CD4-positive, alpha-beta T cell (primary cell): ENCODE data around the gene CORO1A. TPM values are rescaled to one million over a fixed set of nuclear protein-coding genes. Genes with fewer than 3 reads are reported as not detected.
"Not testable (repeated sequence)": the region's sequence is repeated elsewhere in the genome, so short reads cannot be mapped to it uniquely, and the experiment has no call there.

Experiments
- ATAC-seq: fragments of 200-7000 bp; cut with Tn5 transposase; one replicate; pipeline ENCODE4 v1.10.0; 2022; ENCODE audit warnings: mild to moderate bottlenecking; ENCODE audit not compliant: poor library complexity
- CTCF ChIA-PET: fragments of 350-600 bp; sonication (Branson Sonifier 250); formaldehyde crosslinking; loops from one replicate; lab custom pipeline; 2021; ENCODE audit warnings: antibody characterized with exemption, inconsistent platforms; lab: Charles Lee
- POLR2A ChIA-PET: fragments of 350-600 bp; sonication (Branson Sonifier 250); formaldehyde crosslinking; loops from one replicate; lab custom pipeline; 2021; ENCODE audit warnings: antibody characterized with exemption, inconsistent platforms; lab: Charles Lee
- DNase-seq, 14 experiments: peaks; one replicate each; pipeline ENCODE4 v3.0.0-alpha.2; 2013 to 2020; ENCODE audit warnings: mixed read lengths in 2 of 14
- H3K27ac ChIP-seq, 2 donors: one replicate each; pipeline versions ENCODE4 v1.5.1 to v1.7.0; 2013; ENCODE audit warnings: low read length in 2 of 2, low read depth in 1 of 2, mild to moderate bottlenecking in 1 of 2
- H3K27me3 ChIP-seq, 2 experiments: 1 replicate in 1 of 2; 2 replicates in 1 of 2; pipeline versions ENCODE4 v1.6.1 to v1.7.0; 2013; ENCODE audit warnings: low read length in 2 of 2, control low read depth in 1 of 2, mild to moderate bottlenecking in 1 of 2, moderate library complexity in 1 of 2; ENCODE audit not compliant: insufficient read depth in 2 of 2, control insufficient read depth in 1 of 2
- H3K36me3 ChIP-seq: one replicate; pipeline ENCODE4 v1.6.1; 2013; ENCODE audit warnings: low read length, control low read depth; ENCODE audit not compliant: insufficient read depth
- H3K4me1 ChIP-seq: one replicate; pipeline ENCODE4 v1.6.1; 2013; ENCODE audit warnings: low read length, control low read depth; ENCODE audit not compliant: insufficient read depth
- H3K4me3 ChIP-seq: one replicate; pipeline ENCODE4 v1.5.1; 2013; ENCODE audit warnings: mild to moderate bottlenecking, low read length, moderate library complexity
- H3K9me3 ChIP-seq, 2 experiments: 1 replicate in 1 of 2; 2 replicates in 1 of 2; pipeline versions ENCODE4 v1.6.1 to v1.7.0; 2013; ENCODE audit warnings: low read length in 2 of 2, mild to moderate bottlenecking in 2 of 2, control low read depth in 1 of 2, moderate library complexity in 1 of 2; ENCODE audit not compliant: control insufficient read depth in 1 of 2, insufficient read depth in 1 of 2
- H3K27ac Mint-ChIP-seq: one replicate; pipeline ENCODE4 v1.8.0; 2020; ENCODE audit warnings: mixed read lengths
- H3K27me3 Mint-ChIP-seq: one replicate; pipeline ENCODE4 v1.8.0; 2021; ENCODE audit warnings: mixed read lengths
- H3K36me3 Mint-ChIP-seq: one replicate; pipeline ENCODE4 v1.8.0; 2021; ENCODE audit warnings: low read depth, mixed read lengths
- H3K4me1 Mint-ChIP-seq: one replicate; pipeline ENCODE4 v1.8.0; 2021; ENCODE audit warnings: low read depth, mixed read lengths
- H3K4me3 Mint-ChIP-seq: one replicate; pipeline ENCODE4 v1.8.0; 2020; ENCODE audit warnings: mild to moderate bottlenecking, mixed read lengths
- H3K9me3 Mint-ChIP-seq: one replicate; pipeline ENCODE4 v1.8.0; 2020; ENCODE audit warnings: mixed read lengths
- CTCF ChIP-seq: fragments of 200-600 bp; IDR thresholded peaks from one replicate; pipeline ENCODE4 v1.8.0; 2022; ENCODE audit warnings: antibody characterized with exemption, mild to moderate bottlenecking
- intact Hi-C, 2 experiments: fragments of 100-400 bp; cut with DNase I in 1 of 2; cut with micrococcal nuclease in 1 of 2; formaldehyde crosslinking; loops; one replicate each; pipeline versions ENCODE4 v1.15.1 to v1.9.0; 2023 to 2025; cut with DNase I, micrococcal nuclease
- total RNA-seq, 174 experiments: library from RNA in 2 of 174; stranded (reverse) in 2 of 174; gene quantifications; one replicate each; pipeline ENCODE4 v1.2.3 and lab custom pipeline; 2021 to 2026

CORO1A gene
- total RNA-seq, 2 experiments from 2014 or later: 411 to 416 TPM

- CTCF ChIA-PET: no interaction called here
- Mint-ChIP-seq H3K27me3 (no peaks in the 10 kb centered on the region), H3K4me3 (peak overlapping the region; percentile 42), H3K9me3 (no peaks in the 10 kb centered on the region), H3K36me3 (peaks cover 44% of the 10 kb centered on the region), H3K27ac (peak overlapping the region; percentile 98), H3K4me1 (peaks cover 22% of the 10 kb centered on the region)
- Histone ChIP-seq H3K36me3 (peaks cover 43% of the 10 kb centered on the region), H3K4me1 (peaks cover 40% of the 10 kb centered on the region), H3K27me3 (no peaks in the 10 kb centered on the region), H3K4me3 (peak overlapping the region; percentile 100), H3K27ac (peak overlapping the region; percentile 29 to 96), H3K9me3 (no peaks in the 10 kb centered on the region)
- ATAC-seq (no peak), DNase-seq (peak in 3 of 14 experiments; percentile 1 to 38 (median 35))
- POLR2A ChIA-PET: interaction anchor here (1.1 to 6.0 kb wide), 2 partner anchors 45 to 123 kb away, joined by 3 to 106 read pairs; partner anchors contain the start of gene ALDOA
- intact Hi-C loops: no loop called here
- no peak for TF ChIP-seq CTCF
These were observed 4.7 kb downstream of the CORO1A start for GRCh38 chr16:30187971-30188561.

GRCh38 chr16:30191158-30191557, 7.8 kb downstream of the CORO1A start:
- H3K36me3 ChIP-seq: peaks cover 23% of the 10 kb centered on the region
- H3K9me3 Mint-ChIP-seq, H3K9me3 ChIP-seq, DNase-seq, CTCF ChIA-PET, H3K4me3 ChIP-seq, ATAC-seq, H3K27ac Mint-ChIP-seq, POLR2A ChIA-PET, H3K4me3 Mint-ChIP-seq, intact Hi-C loops, H3K27me3 Mint-ChIP-seq, H3K27me3 ChIP-seq, H3K27ac ChIP-seq: not testable (repeated sequence)
- H3K4me1 Mint-ChIP-seq: peaks cover 11% of the 10 kb centered on the region
- H3K36me3 Mint-ChIP-seq: peaks cover 20% of the 10 kb centered on the region
- peaks cover 22% of the 10 kb centered on the region for H3K4me1 ChIP-seq

DNA sequence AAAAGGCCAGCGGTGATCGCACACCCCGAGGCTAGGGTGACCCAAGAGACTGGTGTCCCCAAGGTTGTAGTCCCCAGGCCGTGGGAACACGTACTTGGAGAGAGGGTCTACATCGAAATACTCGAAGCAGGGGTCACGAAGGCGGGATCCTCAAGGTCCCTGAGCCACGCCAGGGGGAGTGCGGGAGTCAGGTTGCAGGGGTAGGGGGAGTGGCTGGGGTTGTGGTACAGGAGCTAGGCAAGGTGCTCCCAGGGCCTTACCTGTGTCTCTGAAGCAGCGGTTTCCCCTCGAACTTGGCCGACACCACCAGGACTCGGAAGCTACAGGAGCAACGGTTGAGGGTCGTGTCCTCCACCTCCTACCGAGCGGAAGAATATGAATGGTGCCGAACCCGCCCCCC, 9.7 kb downstream of the CORO1A start:
- H3K4me1 ChIP-seq, POLR2A ChIA-PET, H3K9me3 ChIP-seq, CTCF ChIA-PET, H3K27ac Mint-ChIP-seq, H3K27ac ChIP-seq, intact Hi-C loops, H3K4me3 ChIP-seq, DNase-seq, H3K36me3 Mint-ChIP-seq, H3K27me3 ChIP-seq, H3K9me3 Mint-ChIP-seq, H3K4me1 Mint-ChIP-seq, H3K4me3 Mint-ChIP-seq, H3K27me3 Mint-ChIP-seq, H3K36me3 ChIP-seq: not testable (repeated sequence)
- ATAC-seq: peak; percentile 31

GRCh38 chr16:30193615-30194014, 10.2 kb downstream of the CORO1A start, which contains the start of the genes BOLA2B and SLX1A:
BOLA2B (minus strand) TSS chr16:30193666; CDS start chr16:30193595, 71 bp downstream.
SLX1A (plus strand) TSS chr16:30193875; CDS start chr16:30194085, 210 bp downstream.
- H3K4me1 Mint-ChIP-seq, H3K27ac ChIP-seq, H3K27me3 Mint-ChIP-seq, H3K9me3 Mint-ChIP-seq, H3K36me3 ChIP-seq, H3K4me3 Mint-ChIP-seq, H3K9me3 ChIP-seq, POLR2A ChIA-PET, H3K36me3 Mint-ChIP-seq, intact Hi-C loops, H3K27ac Mint-ChIP-seq, CTCF ChIA-PET, H3K27me3 ChIP-seq, DNase-seq, H3K4me1 ChIP-seq: not testable (repeated sequence)
- peak; percentile 83 for ATAC-seq
- H3K4me3 ChIP-seq: peak within 1 kb of the TSS; percentile 40

GRCh38 chr16:30194172-30194925, 10.9 kb downstream of the CORO1A start:
- H3K4me3 ChIP-seq: peak overlapping the region; percentile 40
- H3K4me3 Mint-ChIP-seq, H3K27me3 ChIP-seq, H3K36me3 Mint-ChIP-seq, H3K9me3 ChIP-seq, H3K27ac Mint-ChIP-seq, H3K27me3 Mint-ChIP-seq, H3K4me1 Mint-ChIP-seq, POLR2A ChIA-PET, H3K4me1 ChIP-seq, H3K9me3 Mint-ChIP-seq, CTCF ChIA-PET, intact Hi-C loops, H3K36me3 ChIP-seq, H3K27ac ChIP-seq: not testable (repeated sequence)
- peak in 1 of 14 experiments; percentile 38 for DNase-seq
- peak; percentile 69 for ATAC-seq

DNA sequence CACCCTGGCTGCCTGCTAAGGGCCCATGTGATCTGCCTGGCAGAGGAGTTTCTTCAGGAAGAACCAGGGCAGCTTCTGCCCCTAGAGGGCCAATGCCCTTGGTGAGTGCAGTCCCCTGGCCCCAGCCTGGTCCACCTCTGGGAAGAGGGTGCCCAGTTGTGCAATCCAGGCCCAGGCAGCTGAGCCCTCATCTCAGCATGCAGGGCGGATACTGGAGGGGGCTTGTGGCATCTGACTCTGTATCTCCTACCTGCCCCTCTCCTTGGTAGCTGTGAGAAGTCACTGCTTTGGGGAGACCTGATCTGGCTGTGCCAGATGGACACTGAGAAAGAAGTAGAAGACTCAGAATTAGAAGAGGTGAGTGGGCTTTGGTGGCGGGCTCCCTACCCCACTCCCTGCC, 13.6 kb downstream of the CORO1A start:
- intact Hi-C loops, H3K27me3 Mint-ChIP-seq, H3K36me3 ChIP-seq, H3K4me1 ChIP-seq, POLR2A ChIA-PET, CTCF ChIA-PET, H3K9me3 Mint-ChIP-seq, ATAC-seq, H3K27me3 ChIP-seq, H3K27ac Mint-ChIP-seq, H3K27ac ChIP-seq, H3K36me3 Mint-ChIP-seq, H3K4me1 Mint-ChIP-seq, DNase-seq, H3K9me3 ChIP-seq, H3K4me3 ChIP-seq, H3K4me3 Mint-ChIP-seq: not testable (repeated sequence)
